Activated naive CD8-positive, alpha-beta T cell (primary cell): ENCODE measurements around the gene RAB17.

Source experiments
- H3K27ac Mint-ChIP-seq: one replicate; pipeline ENCODE4 v1.8.0; 2021; ENCODE audit warnings: mixed read lengths
- H3K27me3 Mint-ChIP-seq: one replicate; pipeline ENCODE4 v1.8.0; 2021; ENCODE audit warnings: mixed read lengths
- H3K36me3 Mint-ChIP-seq: one replicate; pipeline ENCODE4 v1.8.0; 2021; ENCODE audit warnings: mixed read lengths
- H3K4me1 Mint-ChIP-seq: one replicate; pipeline ENCODE4 v1.8.0; 2021; ENCODE audit warnings: low read depth, mixed read lengths
- H3K4me3 Mint-ChIP-seq: one replicate; pipeline ENCODE4 v1.8.0; 2021; ENCODE audit warnings: mild to moderate bottlenecking, mixed read lengths
- H3K9me3 Mint-ChIP-seq: one replicate; pipeline ENCODE4 v1.8.0; 2021; ENCODE audit warnings: low read depth, mixed read lengths

Gene RAB17

GRCh38 chr2:237581751-237582746, 8.5 kb downstream of the RAB17 start:
- Mint-ChIP-seq H3K36me3 (no peaks in the 10 kb centered on the region), H3K27me3 (no peaks in the 10 kb centered on the region), H3K27ac (peak overlapping the region; percentile 46), H3K9me3 (no peaks in the 10 kb centered on the region), H3K4me1 (peaks cover 6% of the 10 kb centered on the region), H3K4me3 (no peak overlapping the region)

- Mint-ChIP-seq H3K36me3 (no peaks in the 10 kb centered on the region), H3K4me3 (no peak overlapping the region), H3K27me3 (no peaks in the 10 kb centered on the region), H3K27ac (peak overlapping the region; percentile 46), H3K4me1 (peaks cover 6% of the 10 kb centered on the region), H3K9me3 (no peaks in the 10 kb centered on the region)
Measured at GRCh38 chr2:237581326-237581725, 9.2 kb downstream of the RAB17 start.

DNA sequence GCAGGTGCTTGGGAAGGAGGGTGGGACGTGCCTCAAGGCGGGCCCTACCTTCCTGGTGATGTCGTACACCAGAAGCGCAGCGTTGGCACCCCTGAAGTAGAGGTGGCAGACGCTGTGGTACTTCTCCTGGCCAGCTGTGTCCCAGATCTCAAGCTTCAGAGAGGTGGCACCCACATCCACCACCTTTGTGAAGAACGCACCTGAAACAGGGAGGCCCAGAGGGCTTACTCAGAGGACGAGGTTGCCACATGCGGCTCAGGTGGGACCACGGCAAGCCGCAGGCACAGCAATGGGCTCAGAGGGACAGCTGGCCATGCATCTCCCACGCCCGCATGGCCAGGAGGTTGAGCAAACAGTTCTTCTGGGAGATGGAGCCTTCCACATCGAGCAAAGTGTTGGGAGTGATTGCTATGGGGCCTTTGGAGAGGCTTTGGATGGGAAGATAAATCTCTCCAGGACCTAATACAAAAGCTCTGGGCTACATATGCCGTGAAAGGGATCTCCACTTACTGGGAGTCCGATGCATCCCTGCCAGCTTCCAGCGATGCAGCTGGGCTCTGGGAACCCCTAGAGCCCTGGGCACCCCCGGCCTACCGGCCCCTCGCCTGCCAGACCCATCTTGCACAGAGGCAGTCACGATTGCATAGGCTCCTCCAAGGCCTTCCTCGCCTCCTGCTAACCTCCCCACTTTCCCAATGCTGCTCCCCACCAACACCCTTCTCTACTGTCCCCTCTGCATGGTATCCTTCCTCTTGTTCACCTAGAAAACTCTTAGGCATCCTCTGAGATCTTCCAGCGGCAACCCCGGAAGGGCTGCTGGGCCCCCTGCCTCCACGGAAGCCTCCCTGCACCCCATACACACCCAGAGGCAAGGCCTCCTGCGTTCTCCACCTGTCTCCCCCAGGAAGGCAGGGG, 12.3 kb downstream of the RAB17 start:
- H3K36me3 Mint-ChIP-seq = no peaks in the 10 kb centered on the region
- peaks cover 6% of the 10 kb centered on the region for H3K4me1 Mint-ChIP-seq
- no peaks in the 10 kb centered on the region for H3K27me3 Mint-ChIP-seq
- no peak overlapping the region for H3K27ac Mint-ChIP-seq
- no peak overlapping the region for H3K4me3 Mint-ChIP-seq
- H3K9me3 Mint-ChIP-seq = no peaks in the 10 kb centered on the region

- no peaks in the 10 kb centered on the region for H3K36me3 Mint-ChIP-seq
- H3K4me1 Mint-ChIP-seq = peaks cover 4% of the 10 kb centered on the region
- H3K27ac Mint-ChIP-seq = peak overlapping the region; percentile 34
- H3K27me3 Mint-ChIP-seq = no peaks in the 10 kb centered on the region
- no peaks in the 10 kb centered on the region for H3K9me3 Mint-ChIP-seq
- H3K4me3 Mint-ChIP-seq = no peak overlapping the region
Measured at GRCh38 chr2:237577458-237577857, 13.1 kb downstream of the RAB17 start.

DNA sequence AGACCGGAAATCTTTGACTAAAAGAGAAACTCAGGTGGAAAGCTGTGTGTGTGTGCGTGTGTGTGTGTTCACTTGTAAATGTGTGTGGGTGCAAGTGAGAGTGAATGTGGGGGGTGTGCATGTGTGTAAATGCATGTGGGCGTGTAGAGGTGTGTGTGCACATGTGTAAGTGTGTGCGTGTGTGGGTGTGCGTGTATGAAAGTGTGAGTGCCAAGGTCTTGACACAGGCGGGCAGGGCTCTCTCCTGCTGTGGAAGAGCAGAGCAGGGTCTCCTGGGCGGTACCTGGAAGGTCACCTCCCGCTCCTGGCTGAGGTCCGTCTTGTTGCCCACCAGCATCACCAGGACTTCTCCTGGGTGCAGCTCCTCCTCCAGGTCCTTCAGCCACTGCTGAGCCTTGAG, 13.6 kb downstream of the RAB17 start:
- Mint-ChIP-seq H3K27ac (no peak overlapping the region), H3K4me1 (peaks cover 6% of the 10 kb centered on the region), H3K36me3 (no peaks in the 10 kb centered on the region), H3K27me3 (no peaks in the 10 kb centered on the region), H3K4me3 (no peak overlapping the region), H3K9me3 (no peaks in the 10 kb centered on the region)

DNA sequence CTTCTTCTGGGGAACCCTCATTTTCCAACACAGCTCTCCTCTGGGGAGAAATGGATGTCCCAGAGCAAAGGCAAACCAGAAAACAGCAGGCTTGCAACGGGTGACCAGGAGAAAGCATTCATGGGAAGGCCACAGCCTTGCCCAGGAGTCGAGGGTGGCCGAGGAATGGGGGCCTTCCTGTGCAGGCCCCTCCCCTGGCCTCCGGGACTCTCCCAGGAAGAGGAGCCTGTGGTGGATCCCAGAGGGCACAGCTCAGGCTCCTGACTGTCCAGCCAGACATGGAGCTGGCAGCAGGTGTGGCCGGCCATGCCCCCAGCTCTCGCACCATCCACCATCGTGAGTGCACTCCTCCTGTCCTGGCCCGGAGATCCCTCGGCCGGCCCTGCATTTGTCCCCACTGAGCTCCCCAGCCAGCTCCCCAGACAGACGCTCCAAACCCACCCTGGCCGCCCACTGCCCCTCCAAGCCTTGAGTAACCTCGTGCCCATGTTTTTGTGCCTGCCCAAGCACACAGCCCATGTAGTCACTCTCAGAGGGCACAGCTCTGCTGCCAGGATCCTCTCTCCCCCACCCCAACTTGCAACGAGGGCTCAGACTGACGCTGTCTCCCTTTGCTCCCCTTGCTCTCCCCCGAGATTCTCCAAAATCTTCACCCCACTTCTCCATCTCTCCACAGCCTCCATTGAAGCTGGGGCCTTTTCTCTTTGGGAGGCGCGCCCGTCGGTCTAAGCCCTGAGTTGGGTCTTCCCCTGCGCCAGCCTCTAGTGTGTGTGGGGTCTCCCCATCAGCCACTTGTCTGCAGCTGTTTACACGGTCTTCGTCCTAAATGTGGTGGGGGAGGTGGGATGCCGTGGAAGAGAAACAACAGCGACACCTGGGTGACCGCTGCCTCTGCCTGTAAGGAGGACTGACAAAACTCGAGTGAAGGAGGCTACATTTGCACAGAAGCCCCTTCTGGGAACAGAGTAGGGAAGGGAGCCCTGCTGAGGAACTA, 14.4 kb downstream of the RAB17 start:
- Mint-ChIP-seq H3K4me3 (no peak overlapping the region), H3K9me3 (no peaks in the 10 kb centered on the region), H3K27me3 (no peaks in the 10 kb centered on the region), H3K4me1 (peaks cover 6% of the 10 kb centered on the region), H3K36me3 (no peaks in the 10 kb centered on the region), H3K27ac (no peak overlapping the region)

DNA sequence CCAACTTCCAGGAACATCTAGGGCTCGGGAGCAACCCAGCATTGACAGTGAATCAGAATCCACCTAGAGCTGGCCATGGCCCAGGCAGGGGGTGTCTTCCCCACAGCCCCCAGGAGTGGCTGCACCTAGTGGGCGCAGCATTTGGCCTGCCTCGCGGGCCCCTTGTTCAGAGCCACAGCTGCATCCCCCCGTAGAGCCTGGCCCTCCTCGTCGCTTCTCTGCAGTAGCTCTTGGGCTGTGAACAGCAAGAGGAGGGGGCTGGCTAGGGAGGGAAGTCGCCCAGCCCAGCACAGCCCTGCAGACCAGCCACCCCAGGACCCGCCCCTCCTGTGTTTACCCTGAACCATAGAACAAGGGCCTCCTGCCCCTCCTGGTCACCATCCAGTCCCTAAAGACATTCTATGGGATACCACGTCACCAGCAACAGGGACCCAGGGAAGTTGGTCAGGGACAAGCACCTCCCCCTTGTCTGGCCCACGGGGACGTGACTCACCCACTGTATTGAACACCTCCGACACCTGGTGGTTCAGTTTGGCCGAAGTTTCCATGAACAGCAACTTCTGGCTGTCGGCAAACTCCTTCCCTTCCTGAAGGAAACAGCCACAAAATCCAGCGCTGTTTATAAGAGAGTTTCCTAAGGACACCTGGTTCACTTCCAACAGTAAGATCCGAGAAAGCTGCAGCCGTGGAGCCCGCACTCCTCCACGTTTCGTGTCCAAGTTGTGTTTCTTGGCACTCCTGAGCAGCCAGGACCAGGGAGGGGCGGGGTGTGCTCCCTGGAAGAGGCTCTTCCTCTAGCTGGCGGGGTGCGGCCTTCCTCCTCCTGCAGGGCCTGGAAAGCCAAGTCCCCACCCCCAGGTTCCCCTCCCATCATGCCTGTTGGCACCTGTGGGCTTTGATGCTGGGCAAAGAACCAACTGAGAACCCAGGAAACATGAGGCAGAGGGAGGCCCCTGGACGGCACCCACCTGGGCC, 15.4 kb downstream of the RAB17 start:
- Mint-ChIP-seq H3K4me1 (peaks cover 6% of the 10 kb centered on the region), H3K27ac (no peak overlapping the region), H3K27me3 (no peaks in the 10 kb centered on the region), H3K36me3 (no peaks in the 10 kb centered on the region), H3K4me3 (no peak overlapping the region), H3K9me3 (no peaks in the 10 kb centered on the region)

DNA sequence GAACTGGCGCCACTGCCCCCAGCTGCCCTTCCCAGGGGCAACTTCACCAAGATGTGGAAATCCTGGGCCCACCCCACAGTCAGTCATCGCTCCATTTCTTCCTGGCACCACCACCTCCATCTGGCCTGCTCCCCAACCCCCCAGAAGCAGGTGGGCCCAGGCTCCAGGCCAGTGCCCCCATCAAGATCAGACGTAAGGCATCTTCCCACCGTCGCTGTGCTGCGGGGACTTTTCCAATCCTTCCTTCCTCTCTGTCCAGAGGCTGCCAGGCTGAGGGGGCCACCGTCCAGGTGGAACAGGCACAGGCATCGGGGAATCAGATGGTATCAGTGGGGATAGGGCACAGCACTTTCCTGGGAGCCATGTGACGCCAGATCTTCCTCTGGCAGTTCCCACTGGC, 16.1 kb downstream of the RAB17 start:
- H3K9me3 Mint-ChIP-seq = no peaks in the 10 kb centered on the region
- peaks cover 6% of the 10 kb centered on the region for H3K4me1 Mint-ChIP-seq
- H3K36me3 Mint-ChIP-seq = no peaks in the 10 kb centered on the region
- no peak overlapping the region for H3K4me3 Mint-ChIP-seq
- no peak overlapping the region for H3K27ac Mint-ChIP-seq
- no peaks in the 10 kb centered on the region for H3K27me3 Mint-ChIP-seq

GRCh38 chr2:237573721-237574415, 16.7 kb downstream of the RAB17 start:
- H3K4me1 Mint-ChIP-seq = peaks cover 6% of the 10 kb centered on the region
- no peak overlapping the region for H3K4me3 Mint-ChIP-seq
- H3K27ac Mint-ChIP-seq = no peak overlapping the region
- H3K9me3 Mint-ChIP-seq = no peaks in the 10 kb centered on the region
- H3K36me3 Mint-ChIP-seq = no peaks in the 10 kb centered on the region
- no peaks in the 10 kb centered on the region for H3K27me3 Mint-ChIP-seq

- Mint-ChIP-seq H3K9me3 (no peaks in the 10 kb centered on the region), H3K4me3 (no peak overlapping the region), H3K27me3 (no peaks in the 10 kb centered on the region), H3K4me1 (peaks cover 6% of the 10 kb centered on the region), H3K36me3 (no peaks in the 10 kb centered on the region), H3K27ac (no peak overlapping the region)
Measured at GRCh38 chr2:237572742-237573101, 17.8 kb downstream of the RAB17 start.

DNA sequence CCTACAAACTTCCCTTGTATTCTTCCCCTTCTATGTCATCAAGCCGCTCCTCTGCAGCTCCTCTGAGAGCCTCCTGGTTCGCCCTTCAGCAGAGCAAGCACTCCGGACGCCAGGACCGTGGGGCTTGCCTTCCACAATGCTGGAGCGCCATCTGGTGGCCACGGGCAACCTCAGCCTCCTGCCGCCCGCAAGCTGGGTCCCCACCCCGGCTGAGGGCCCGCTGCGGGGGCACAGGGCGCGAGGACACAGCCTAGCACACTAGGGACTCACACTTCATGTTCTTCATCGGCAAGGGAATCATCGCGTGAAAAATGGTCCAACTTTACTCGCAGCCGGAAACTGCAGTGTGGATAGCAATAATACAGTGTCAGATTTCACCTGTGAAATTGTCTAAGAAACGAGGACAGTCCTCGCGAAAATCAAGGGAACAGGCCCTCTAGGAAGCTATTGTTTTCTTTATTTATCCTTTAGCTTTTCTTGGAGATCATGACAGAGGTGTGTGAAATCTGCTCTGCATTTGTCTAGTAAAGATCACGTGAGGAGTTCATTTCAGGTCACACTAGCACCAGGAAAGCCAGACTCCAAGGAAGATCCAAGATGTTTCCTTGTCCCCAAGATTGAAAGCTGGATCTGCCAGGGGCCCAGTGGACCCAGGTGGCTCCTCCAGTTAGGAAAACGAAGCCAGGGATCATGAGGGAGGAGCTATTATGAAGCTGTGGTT, 18.4 kb downstream of the RAB17 start:
- no peaks in the 10 kb centered on the region for H3K9me3 Mint-ChIP-seq
- no peaks in the 10 kb centered on the region for H3K36me3 Mint-ChIP-seq
- no peak overlapping the region for H3K27ac Mint-ChIP-seq
- H3K4me1 Mint-ChIP-seq = peaks cover 6% of the 10 kb centered on the region
- no peaks in the 10 kb centered on the region for H3K27me3 Mint-ChIP-seq
- H3K4me3 Mint-ChIP-seq = no peak overlapping the region

- Mint-ChIP-seq H3K36me3 (no peaks in the 10 kb centered on the region), H3K4me3 (no peak overlapping the region), H3K27ac (no peak overlapping the region), H3K27me3 (no peaks in the 10 kb centered on the region), H3K4me1 (peaks cover 6% of the 10 kb centered on the region), H3K9me3 (no peaks in the 10 kb centered on the region)
Measured at GRCh38 chr2:237571551-237571950, 19.0 kb downstream of the RAB17 start.
